ENCODE data around the gene RNASEH2A.

GRCh38 chr19:12801466-12802266 is 4.7 kb upstream of the RNASEH2A start, which contains the start of the genes PRDX2 and THSD8:
- TF ChIP-seq, protein P1, sequence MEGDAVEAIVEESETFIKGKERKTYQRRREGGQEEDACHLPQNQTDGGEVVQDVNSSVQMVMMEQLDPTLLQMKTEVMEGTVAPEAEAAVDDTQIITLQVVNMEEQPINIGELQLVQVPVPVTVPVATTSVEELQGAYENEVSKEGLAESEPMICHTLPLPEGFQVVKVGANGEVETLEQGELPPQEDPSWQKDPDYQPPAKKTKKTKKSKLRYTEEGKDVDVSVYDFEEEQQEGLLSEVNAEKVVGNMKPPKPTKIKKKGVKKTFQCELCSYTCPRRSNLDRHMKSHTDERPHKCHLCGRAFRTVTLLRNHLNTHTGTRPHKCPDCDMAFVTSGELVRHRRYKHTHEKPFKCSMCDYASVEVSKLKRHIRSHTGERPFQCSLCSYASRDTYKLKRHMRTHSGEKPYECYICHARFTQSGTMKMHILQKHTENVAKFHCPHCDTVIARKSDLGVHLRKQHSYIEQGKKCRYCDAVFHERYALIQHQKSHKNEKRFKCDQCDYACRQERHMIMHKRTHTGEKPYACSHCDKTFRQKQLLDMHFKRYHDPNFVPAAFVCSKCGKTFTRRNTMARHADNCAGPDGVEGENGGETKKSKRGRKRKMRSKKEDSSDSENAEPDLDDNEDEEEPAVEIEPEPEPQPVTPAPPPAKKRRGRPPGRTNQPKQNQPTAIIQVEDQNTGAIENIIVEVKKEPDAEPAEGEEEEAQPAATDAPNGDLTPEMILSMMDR (IDR thresholded peaks at IDR 0.05), result no peak
- TF ChIP-seq POLR2A (IDR thresholded peaks at IDR 0.05), result peak in 1 of 2 donors; percentile 70
